Activated CD8-positive, alpha-beta memory T cell treated with anti-CD3 and anti-CD28 coated beads for 48 hours (primary cell): ENCODE results near the gene TBC1D5.
"Not testable (repeated sequence)": the region's sequence is repeated elsewhere in the genome, so short reads cannot be mapped to it uniquely, and the experiment has no call there.

Source experiments
- DNase-seq, 3 experiments: peaks; one replicate each; pipeline ENCODE4 v3.0.0-alpha.2; 2020; ENCODE audit warnings: low read depth in 2 of 3, low spot score in 2 of 3

The TBC1D5 gene

GRCh38 chr3:17717411-17717810 is 25.0 kb downstream of the TBC1D5 start:
- DNase-seq, result no peak

- DNase-seq, result no peak
These were observed 28.0 kb downstream of the TBC1D5 start for GRCh38 chr3:17714473-17714872.

GRCh38 chr3:17709236-17709810 is 33.1 kb downstream of the TBC1D5 start:
- no peak for DNase-seq

- DNase-seq, result no peak
These were observed 34.5 kb downstream of the TBC1D5 start for GRCh38 chr3:17707813-17708543.

- DNase-seq, result not testable (repeated sequence)
These were observed 36.4 kb downstream of the TBC1D5 start for GRCh38 chr3:17705991-17706390.

GRCh38 chr3:17699815-17700214 is 42.6 kb downstream of the TBC1D5 start:
- DNase-seq, result not testable (repeated sequence)

GRCh38 chr3:17695665-17696064 is 46.8 kb downstream of the TBC1D5 start:
- DNase-seq, result not testable (repeated sequence)

GRCh38 chr3:17693670-17693999 is 48.8 kb downstream of the TBC1D5 start:
- not testable (repeated sequence) for DNase-seq

- not testable (repeated sequence) for DNase-seq
These were observed 49.4 kb downstream of the TBC1D5 start for GRCh38 chr3:17692846-17693669.

- no peak for DNase-seq
These were observed 54.9 kb downstream of the TBC1D5 start for GRCh38 chr3:17687566-17687965.

- no peak for DNase-seq
These were observed 55.8 kb downstream of the TBC1D5 start for GRCh38 chr3:17686613-17687012.

GRCh38 chr3:17683542-17684207 is 58.8 kb downstream of the TBC1D5 start:
- DNase-seq, result no peak

- DNase-seq, result no peak
These were observed 61.9 kb downstream of the TBC1D5 start for GRCh38 chr3:17680530-17680929.

- DNase-seq, result no peak
These were observed 64.2 kb downstream of the TBC1D5 start for GRCh38 chr3:17678116-17678741.

- no peak for DNase-seq
These were observed 68.2 kb downstream of the TBC1D5 start for GRCh38 chr3:17674082-17674686.

GRCh38 chr3:17672506-17672905 is 69.9 kb downstream of the TBC1D5 start:
- no peak for DNase-seq

GRCh38 chr3:17670749-17671148 is 71.7 kb downstream of the TBC1D5 start:
- DNase-seq, result no peak

- DNase-seq, result no peak
These were observed 77.5 kb downstream of the TBC1D5 start for GRCh38 chr3:17664923-17665322.

GRCh38 chr3:17656264-17656663 is 86.2 kb downstream of the TBC1D5 start:
- DNase-seq, result no peak

- DNase-seq, result no peak
These were observed 86.7 kb downstream of the TBC1D5 start for GRCh38 chr3:17655743-17656142.

- not testable (repeated sequence) for DNase-seq
These were observed 92.7 kb downstream of the TBC1D5 start for GRCh38 chr3:17649748-17650147.
